Measurements from ENCODE around the gene RNF123.
A peak's percentile ranks its signal among the peaks of the same experiment; 100 is the strongest.

RNF123 gene

GRCh38 chr3:49658711-49659110 is 30.6 kb upstream of the RNF123 start:
- no peak for DNase-seq (ENCODE audit: low read depth)

GRCh38 chr3:49659756-49660155 is 29.6 kb upstream of the RNF123 start:
- no peak for DNase-seq (ENCODE audit: low read depth)

- no peak for DNase-seq (ENCODE audit: low read depth)
Measured at GRCh38 chr3:49661281-49661680, 28.1 kb upstream of the RNF123 start.

- no peak for DNase-seq (ENCODE audit: low read depth)
Measured at GRCh38 chr3:49662021-49662420, 27.3 kb upstream of the RNF123 start.

- DNase-seq (ENCODE audit: low read depth): no peak
Measured at GRCh38 chr3:49662720-49663413, 26.5 kb upstream of the RNF123 start.

GRCh38 chr3:49663831-49664230 is 25.5 kb upstream of the RNF123 start:
- no peak for DNase-seq (ENCODE audit: low read depth)

GRCh38 chr3:49664300-49664699 is 25.1 kb upstream of the RNF123 start:
- DNase-seq (ENCODE audit: low read depth): no peak

GRCh38 chr3:49665822-49666519 is 23.4 kb upstream of the RNF123 start:
- no peak for DNase-seq (ENCODE audit: low read depth)

GRCh38 chr3:49666592-49666991 is 22.8 kb upstream of the RNF123 start:
- no peak for DNase-seq (ENCODE audit: low read depth)

- DNase-seq (ENCODE audit: low read depth): no peak
Measured at GRCh38 chr3:49667701-49668413, 21.5 kb upstream of the RNF123 start.

GRCh38 chr3:49668414-49668797 is 21.0 kb upstream of the RNF123 start:
- DNase-seq (ENCODE audit: low read depth): no peak

GRCh38 chr3:49668861-49669260 is 20.5 kb upstream of the RNF123 start:
- DNase-seq (ENCODE audit: low read depth): no peak

- no peak for DNase-seq (ENCODE audit: low read depth)
Measured at GRCh38 chr3:49669352-49669751, 20.0 kb upstream of the RNF123 start.

GRCh38 chr3:49670940-49671290 is 18.4 kb upstream of the RNF123 start:
- DNase-seq (ENCODE audit: low read depth): no peak

GRCh38 chr3:49671291-49672288 is 17.8 kb upstream of the RNF123 start:
- DNase-seq (ENCODE audit: low read depth): peak; percentile 63

- no peak for DNase-seq (ENCODE audit: low read depth)
Measured at GRCh38 chr3:49673121-49673714, 16.1 kb upstream of the RNF123 start.

GRCh38 chr3:49673715-49674496 is 15.5 kb upstream of the RNF123 start, which contains the start of gene APEH:
APEH (plus strand) TSS chr3:49674351; CDS start chr3:49674402, 51 bp downstream.
- DNase-seq (ENCODE audit: low read depth): peak; percentile 98

GRCh38 chr3:49674497-49674983 is 14.8 kb upstream of the RNF123 start:
- peak; percentile 11 for DNase-seq (ENCODE audit: low read depth)

- no peak for DNase-seq (ENCODE audit: low read depth)
Measured at GRCh38 chr3:49675912-49676311, 13.4 kb upstream of the RNF123 start.

- DNase-seq (ENCODE audit: low read depth): no peak
Measured at GRCh38 chr3:49680493-49681231, 8.7 kb upstream of the RNF123 start.

Measured in stimulated activated CD8-positive, alpha-beta memory T cell treated with anti-CD3 and anti-CD28 coated beads, Interleukin-4, amount 100 ng/mL, for 24 hours (primary cell).